Fibroblast of the aortic adventitia (primary cell): ENCODE measurements around the gene KCNJ5. TPM values are rescaled to one million over a fixed set of nuclear protein-coding genes. Genes with fewer than 3 reads are reported as not detected.

Experiments used
- DNase-seq: peaks from one replicate; pipeline ENCODE4 v3.0.0-alpha.2; 2010; ENCODE audit warnings: low read depth
- H3K4me3 ChIP-seq: 2 replicates; pipeline ENCODE4 v1.5.1; 2011; ENCODE audit warnings: low read depth, mild to moderate bottlenecking, control low read depth, low read length, moderate library complexity
- total RNA-seq: library from RNA; depleted of rRNA; stranded (reverse); fragments of >200 nt; gene quantifications from 2 replicates; pipeline ENCODE4 v1.2.3, GENCODE V29; 2012; ENCODE audit warnings: low replicate concordance
- TF ChIP-seq, protein P1 (sequence below): IDR thresholded peaks from 2 replicates; pipeline ENCODE4 v1.5.1; 2011; ENCODE audit warnings: mild to moderate bottlenecking, low read length, control low read depth, inconsistent platforms; ENCODE audit not compliant: insufficient read depth

Gene KCNJ5
- total RNA-seq, 1 donor, result 0.09 TPM

- TF ChIP-seq, protein P1, sequence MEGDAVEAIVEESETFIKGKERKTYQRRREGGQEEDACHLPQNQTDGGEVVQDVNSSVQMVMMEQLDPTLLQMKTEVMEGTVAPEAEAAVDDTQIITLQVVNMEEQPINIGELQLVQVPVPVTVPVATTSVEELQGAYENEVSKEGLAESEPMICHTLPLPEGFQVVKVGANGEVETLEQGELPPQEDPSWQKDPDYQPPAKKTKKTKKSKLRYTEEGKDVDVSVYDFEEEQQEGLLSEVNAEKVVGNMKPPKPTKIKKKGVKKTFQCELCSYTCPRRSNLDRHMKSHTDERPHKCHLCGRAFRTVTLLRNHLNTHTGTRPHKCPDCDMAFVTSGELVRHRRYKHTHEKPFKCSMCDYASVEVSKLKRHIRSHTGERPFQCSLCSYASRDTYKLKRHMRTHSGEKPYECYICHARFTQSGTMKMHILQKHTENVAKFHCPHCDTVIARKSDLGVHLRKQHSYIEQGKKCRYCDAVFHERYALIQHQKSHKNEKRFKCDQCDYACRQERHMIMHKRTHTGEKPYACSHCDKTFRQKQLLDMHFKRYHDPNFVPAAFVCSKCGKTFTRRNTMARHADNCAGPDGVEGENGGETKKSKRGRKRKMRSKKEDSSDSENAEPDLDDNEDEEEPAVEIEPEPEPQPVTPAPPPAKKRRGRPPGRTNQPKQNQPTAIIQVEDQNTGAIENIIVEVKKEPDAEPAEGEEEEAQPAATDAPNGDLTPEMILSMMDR, result no peak
- no peak for DNase-seq
- no peak overlapping the region for H3K4me3 ChIP-seq
Measured at GRCh38 chr11:128871168-128871610, 20.0 kb upstream of the KCNJ5 start.

GRCh38 chr11:128872094-128872493, 19.1 kb upstream of the KCNJ5 start:
- TF ChIP-seq, protein P1, result no peak
- DNase-seq, result no peak
- no peak overlapping the region for H3K4me3 ChIP-seq

DNA sequence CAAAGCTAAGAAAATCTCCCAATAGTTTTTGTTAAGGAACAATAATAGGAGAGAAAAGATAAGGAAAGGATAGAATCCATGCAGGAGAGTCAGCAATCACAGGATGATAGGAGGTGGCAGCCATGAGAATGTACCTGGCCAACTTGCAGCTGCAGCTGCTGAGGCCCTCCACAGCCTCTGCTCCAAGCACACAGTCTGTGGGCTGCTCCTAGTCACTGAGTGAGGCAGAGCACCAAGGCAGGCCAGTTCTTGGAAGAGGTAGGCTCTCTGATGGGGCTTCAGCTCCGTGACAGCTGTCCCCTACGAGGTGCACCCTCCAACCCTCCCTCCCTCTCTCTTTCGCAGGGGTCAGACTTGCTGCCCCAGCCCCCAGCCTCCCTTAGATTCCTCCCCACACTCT, 18.6 kb upstream of the KCNJ5 start:
- no peak for DNase-seq
- TF ChIP-seq, protein P1, result no peak
- H3K4me3 ChIP-seq, result no peak overlapping the region

GRCh38 chr11:128874427-128874826, 16.7 kb upstream of the KCNJ5 start:
- no peak for DNase-seq
- no peak overlapping the region for H3K4me3 ChIP-seq
- TF ChIP-seq, protein P1, result no peak

DNA sequence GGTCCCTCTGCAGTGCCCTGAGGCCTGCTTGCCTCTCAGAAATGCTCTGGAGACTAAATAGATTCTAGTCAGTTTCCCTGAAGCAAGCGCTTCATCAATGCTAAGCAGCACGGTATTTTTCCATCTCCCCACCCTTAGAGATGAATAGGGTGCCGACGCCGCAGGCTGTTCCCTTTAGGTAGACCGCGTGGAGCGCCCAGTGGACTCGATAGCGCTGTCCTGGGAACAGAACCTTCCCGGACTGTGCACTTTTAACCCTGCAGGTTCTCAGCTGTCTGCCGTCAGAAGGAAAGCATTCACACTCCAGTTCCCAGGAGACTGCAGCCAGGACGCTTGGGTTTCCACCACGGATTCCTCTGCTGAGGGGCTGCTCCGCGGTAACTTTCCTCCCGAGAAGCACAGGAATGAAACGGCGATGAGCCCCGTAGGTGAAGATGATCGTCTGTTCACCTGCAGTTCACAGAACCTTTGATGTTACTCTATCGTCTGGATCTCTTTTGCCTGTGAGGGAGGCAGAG, 15.0 kb upstream of the KCNJ5 start:
- DNase-seq, result no peak
- no peak overlapping the region for H3K4me3 ChIP-seq
- TF ChIP-seq, protein P1, result no peak

GRCh38 chr11:128877726-128878125, 13.4 kb upstream of the KCNJ5 start:
- TF ChIP-seq, protein P1, result no peak
- no peak overlapping the region for H3K4me3 ChIP-seq
- no peak for DNase-seq

GRCh38 chr11:128878455-128878854, 12.7 kb upstream of the KCNJ5 start:
- no peak overlapping the region for H3K4me3 ChIP-seq
- TF ChIP-seq, protein P1, result no peak
- DNase-seq, result no peak
